NCI-H774 (cell line): Measurements from ENCODE around the gene NR2E3.

Experiments used
- DNase-seq: peaks from one replicate; lab custom pipeline; 2025; lab: John Stamatoyannopoulos, UW

NR2E3 gene

DNA sequence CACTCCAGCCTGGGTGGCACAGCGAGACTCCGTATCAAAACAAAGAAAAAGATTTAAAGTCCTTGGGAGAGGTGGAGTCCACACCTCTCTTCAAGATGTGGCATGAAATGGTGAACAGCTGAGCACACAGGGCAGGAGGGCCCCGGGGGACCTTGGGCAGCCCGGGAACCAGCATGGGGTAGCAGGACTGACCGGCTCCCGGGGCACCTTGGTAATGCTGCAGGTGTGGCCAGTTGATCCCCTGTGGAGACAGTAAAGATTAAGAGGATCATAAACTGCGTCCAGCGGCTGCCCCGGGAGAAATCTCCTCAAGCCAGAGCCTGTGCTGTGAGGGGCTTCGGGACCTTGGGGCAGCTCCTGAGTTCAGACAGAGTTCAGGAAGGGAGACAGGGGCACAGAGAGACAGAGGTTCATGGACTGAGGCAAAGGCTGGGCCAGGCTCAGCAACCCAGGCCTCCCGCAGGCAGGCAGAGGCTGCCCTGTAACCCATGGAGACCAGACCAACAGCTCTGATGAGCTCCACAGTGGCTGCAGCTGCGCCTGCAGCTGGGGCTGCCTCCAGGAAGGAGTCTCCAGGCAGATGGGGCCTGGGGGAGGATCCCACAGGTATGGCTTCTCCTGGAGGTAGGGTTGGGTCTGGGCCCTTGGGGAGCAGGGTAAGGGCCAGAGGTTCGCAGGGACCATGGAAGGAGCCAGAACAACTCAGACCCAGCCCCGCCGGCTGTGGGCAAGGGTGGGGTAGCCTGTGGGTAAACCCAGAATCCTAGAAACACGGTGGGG, at the start of gene NR2E3:
Gene NR2E3, plus strand, starts transcription at position 299 of the 780 bp plus-strand sequence. Its CDS starts 190 bp downstream, at position 489.
- no peak for DNase-seq

DNA sequence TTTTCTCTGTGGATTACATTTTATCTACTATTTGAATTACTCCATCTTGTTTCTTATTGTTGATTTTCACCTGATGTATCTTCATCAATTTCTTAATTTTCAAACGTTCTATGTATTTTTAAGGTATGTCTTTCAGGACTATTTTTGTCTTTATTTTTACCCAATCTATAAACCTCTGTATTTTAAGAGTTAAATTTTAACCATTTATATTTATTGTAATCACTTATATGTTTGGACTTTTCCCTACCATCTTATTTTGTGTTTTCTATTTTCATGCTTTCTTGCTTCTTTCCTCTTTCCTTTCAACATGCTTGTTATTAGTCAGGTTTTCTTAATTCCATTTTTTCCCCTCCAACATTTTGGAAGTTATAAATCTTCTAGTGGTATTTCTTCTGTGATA, 49.5 kb upstream of the NR2E3 start:
- no peak for DNase-seq

DNA sequence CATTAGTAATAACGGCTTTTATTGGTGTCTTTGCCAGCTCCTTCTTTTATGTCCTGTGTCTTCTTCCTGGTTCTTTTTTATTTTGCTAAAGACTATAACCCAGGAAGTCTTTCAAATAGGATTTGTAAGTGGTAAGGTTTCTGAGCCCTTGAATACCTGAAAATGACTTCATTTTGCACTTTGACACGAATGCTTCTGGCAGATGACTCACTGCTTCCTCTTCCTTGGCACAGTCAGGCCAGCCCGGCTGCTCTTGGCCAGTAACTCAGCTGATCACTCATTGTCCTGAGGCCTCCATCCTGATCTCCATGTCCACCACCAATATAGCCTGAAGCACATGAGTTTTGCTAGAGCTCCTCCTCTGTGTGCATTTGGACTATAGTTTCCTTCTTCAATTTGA, 48.7 kb upstream of the NR2E3 start:
- no peak for DNase-seq

DNA sequence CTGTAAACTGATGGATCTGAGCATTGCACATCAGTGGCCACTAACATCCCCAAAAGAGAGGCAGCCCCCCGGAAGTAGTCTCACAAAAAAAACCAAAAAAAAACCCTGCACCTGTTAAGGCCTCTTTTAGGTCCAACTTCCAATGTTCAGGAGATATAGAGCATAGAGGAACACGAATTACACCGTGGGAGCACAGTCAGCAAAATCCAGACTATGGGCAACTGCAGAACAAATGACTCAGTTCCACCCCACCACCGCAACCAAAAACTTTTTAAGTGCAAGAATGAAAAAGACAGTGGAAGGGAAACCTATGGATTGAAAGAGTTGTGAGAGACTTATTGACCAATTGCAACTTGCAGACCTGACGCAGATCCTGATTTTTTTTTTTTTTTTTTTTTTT, 42.2 kb upstream of the NR2E3 start:
- no peak for DNase-seq

DNA sequence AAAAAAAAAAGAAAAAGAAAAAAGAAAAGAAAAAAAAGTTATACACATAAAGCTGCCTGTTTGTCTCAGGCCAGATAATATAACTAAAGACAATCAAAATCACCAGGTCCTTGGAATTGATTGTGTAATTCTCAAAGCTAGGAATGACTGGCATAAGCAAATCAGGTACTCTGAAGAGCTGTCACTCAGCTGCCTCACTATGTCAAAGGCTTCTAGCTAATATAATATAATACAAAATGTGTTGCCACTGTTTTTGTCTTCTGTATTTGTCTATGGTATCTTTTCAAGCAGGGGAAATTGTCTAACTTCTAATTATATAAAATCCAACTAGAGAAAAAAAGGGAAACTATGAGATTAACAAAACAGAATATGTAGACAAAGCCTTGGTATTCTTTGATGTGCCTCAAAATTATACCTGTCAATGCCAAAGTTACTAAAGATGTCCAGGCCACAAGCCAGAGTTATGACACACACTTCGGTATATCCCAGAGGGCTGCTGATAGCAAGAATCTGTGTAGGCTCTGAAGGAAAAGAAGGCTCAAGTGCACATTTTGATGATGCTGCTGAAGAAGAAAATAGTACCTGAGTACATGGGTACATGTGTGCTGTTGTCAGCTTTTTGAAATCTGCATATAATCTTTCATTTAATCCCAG, 37.0 kb upstream of the NR2E3 start:
- DNase-seq: no peak

DNA sequence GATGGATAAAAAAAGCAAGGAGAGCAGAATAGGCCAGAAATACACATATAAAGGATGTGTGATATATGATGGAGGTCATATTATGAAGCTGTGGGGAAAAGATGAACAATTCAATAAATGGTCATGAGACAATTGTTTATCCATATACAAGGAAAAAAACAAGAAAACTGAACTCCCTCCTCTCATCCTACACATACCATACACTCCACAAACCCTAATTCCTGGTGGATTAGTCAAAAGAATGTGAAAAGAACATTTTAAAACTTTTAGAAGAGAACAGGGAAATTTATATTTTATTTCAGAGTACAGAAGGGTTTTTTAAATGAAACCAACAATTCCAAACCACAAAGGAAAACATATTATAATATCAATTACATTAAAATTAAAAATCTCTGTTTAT, 34.5 kb upstream of the NR2E3 start:
- no peak for DNase-seq

DNA sequence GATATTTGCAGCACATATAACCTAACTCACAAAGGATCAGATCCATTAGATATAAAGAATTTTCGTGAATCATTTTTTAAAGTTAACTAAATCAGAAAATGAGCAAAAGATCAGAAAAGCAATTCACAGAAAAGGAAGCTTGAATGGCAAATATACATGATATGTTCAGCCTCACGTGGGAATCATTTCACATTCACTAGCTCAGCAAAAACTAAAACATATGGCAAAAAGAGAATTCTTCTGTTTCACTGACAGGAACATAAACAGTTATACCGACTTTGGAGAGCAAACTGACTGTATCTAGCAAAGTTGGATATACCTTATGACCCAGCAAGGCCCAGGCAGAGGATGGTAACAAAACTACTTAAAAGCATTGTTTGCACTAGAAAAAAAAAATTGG, 34.0 kb upstream of the NR2E3 start:
- DNase-seq: no peak

DNA sequence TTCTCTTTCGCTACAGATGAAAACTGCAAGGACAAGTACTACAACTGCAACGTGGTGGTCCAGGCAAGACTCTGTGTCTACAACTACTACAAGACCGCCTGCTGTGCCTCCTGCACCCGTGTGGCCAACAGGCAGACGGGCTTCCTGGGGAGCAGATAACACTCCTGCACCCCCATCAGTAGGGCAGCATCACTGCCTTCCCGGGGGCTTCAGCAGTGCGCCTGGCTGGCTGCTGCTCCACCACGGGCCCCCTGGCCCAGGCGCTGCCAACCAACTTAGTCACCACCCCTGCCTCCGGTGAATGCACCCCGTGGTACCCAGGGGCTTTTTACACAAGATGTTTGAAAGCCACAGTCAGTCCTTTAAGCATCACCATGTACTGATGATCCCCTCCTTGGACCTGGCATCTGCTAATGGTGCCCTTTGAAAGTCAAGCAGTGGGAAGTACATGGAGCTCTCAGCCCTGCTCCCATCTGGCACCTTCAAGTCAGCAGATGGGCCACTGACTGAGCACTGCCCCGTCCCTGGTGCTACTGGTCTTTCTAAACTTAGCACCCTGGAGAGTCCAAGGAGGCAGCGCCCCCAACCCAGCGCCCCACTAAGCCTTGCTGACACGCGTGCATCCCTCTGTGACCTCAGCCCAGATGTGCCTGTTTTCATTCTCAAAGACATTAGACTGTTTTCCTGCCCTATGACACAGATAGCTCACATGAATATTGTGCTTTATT, 33.0 kb upstream of the NR2E3 start:
- DNase-seq: no peak

DNA sequence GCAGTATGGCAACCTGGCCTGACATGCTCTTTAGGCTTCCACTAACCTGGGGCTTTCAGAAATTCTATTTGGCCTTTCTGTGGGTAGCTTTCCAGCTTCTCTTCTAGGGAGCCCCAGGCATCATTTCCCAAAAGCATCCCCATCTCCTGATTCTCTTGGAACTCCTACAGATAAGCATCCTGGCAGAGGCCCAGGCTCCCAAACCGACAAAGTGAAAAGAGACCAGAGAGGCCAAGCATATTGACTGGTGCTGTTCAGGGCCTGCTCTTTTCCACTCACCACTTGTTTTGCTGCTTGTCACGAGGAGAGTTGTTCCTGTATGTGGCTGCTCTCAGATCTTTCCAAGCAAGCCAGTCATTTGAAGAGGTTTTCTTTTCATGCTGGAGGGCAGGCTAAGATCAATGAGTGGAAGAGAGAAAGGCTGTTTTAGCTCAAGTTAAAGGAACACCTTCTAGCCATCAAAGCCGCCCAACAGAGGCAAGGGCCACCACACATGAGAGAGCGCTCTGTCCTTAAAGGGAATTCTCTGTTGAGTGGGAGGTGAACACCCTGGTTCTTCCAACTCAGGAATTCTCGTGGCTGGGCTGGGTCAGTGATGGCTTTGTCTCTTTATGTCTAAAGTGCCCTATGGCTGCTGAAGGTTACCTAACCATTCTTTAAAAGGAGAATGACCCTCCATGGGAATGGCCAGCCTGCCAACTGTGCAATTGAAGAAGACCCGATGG, 31.1 kb upstream of the NR2E3 start:
- no peak for DNase-seq

DNA sequence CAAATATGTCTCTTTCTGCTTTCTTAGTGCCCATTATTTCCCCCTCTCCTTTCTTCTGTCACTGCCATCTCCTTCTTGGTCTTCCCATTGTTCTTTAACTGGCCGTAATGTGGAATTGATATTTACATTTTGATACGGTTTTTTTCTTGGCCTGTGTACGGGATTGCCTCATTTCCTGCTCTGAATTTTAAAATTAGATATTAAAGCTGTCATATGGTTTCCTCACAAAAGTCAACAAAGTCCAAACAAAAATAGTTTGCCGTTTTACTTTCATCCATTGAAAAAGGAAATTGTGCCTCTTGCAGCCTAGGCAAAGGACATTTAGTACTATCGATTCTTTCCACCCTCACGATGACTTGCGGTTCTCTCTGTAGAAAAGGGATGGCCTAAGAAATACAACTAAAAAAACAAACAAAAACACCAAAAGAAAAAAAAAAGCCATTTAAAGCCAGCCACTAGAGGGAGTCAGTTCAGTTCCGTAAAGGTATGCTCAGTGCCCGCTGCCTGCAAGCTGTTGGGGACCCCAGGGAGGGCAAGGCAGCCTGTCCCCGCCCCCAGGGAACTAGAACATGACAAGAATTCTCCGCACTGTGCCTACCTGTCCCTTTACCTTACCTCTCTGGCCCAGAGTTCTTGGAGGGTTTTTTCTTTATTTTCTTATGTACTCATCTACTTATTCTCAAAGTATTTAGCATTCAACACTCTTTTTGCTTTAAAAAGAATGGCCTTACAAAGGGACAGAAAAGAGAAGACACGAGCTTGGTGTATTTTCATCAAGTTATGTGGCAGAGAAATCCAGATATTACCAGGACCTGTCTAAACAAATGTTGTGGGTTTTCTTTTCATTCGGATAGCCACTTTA, 30.0 kb upstream of the NR2E3 start:
- DNase-seq: peak; percentile 28

DNA sequence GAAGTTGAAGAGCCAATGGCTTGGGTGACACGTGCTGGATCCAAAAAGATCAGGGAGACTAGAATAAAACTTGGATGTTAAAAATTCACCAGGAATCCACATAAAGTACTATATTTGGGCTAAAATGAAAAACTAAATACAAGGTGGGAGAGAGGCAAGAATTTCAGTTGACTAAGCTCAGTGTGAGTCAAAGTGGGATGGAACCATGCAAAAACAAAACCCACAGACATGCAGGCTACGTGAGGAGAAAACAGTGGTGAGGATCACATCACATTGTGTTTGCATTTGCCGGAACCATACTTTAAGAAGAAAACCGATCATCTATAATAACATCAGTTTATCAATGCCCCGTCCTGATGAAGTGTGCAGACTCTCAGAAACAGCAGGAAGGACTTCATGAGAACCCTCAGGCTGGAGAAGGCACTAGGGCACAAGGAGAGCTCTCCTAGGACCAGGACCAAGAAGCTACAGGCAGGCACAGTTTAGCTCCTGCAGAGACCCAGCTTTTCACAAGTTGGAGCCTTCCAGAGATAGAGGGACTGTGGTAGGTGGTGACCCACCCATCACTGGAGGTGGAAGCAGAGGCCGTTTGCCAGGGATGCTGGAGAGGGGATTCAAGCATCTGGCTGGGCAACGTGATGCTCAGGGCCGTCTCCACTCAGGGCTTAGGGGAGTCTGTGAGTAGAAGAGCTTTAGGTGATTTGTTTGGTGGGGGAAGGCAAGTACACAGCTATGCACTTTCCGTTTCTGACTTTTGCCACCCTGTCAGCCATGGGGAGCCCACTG, 29.0 kb upstream of the NR2E3 start:
- no peak for DNase-seq

DNA sequence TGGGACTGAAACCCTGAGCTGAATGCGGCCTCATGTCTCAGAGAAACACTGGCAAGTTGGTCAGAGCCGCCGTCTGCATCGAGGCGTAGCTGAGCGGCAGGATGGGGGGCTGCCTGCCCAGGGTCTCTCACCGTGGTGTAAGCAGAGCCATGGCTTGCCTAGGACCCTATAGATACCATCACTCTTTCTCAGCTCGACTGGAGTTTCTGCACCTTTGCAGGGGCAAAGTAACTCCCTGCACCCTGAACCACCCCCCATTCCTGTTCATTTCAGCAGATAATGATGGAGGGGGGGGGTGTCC, 28.4 kb upstream of the NR2E3 start:
- DNase-seq: no peak

DNA sequence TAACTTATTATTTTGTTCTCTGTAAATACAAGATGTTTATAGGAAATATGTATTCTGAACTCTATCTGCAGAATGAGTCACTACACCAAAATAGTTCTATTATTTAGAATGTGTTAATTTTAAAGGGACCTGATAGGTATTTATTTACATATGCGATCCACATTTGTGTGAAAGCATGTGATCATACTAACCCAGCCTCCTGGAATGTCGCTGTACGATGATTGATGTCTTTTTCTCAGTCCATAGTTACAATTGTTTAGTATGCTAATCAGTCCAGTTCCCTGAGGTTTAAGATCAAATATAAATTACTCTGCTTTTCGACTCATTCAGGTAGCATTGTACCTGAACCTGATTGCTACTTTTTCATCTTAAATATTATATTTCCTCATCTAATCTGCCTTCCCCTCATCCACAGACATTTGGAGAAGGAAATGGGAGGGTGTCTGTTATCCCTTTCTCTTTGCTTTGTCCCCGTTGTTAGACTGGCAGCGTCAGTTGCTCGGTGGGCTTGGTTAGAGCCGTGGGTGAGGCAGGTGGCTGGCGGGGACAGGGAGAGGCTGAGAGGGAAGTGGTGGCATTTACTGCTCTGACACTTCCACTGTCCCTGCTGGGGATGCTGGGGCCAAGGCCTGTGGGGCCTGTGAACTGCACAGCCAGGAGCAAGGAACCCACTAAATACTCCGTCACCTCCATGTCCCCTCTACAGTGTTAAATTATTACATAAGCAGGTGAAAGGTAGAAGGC, 27.8 kb upstream of the NR2E3 start:
- DNase-seq: no peak

DNA sequence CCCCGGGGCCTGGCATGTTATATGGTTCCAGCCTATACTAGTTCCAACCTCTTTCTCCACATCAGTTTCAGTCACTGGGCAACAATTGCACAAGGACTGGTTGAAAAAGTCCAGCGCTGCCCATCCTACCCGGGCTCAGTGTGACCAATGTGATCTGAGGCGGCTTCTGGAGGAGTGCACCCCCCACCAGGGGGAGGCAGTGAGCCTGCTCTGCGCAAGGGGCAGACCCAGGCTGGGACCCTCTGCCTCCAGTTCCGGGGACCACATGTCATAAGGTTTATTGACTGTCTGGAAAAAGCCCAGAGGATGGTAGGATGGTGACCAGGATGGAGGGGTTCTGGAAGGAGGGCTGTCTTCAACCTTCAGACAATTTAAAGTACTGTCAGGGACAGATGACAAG, 25.6 kb upstream of the NR2E3 start:
- no peak for DNase-seq

DNA sequence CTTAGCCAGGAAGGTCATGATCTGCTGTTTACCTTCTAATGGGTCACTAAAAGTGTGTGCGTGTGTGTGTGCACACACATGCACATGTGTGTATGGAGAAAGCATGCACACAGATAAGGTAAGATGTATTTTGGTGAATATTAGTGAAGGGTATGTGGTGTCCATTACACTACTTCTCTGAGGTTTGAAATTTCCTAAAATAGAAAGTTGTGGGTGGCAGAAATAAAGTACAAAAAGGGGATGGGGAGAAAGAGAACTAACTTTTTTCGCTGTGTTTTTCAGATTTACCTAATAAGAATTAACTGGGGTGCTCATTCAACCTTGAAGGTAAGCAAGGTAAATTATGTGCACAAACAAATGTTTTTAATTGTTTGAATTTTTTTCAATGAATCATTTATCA, 24.4 kb upstream of the NR2E3 start:
- no peak for DNase-seq

DNA sequence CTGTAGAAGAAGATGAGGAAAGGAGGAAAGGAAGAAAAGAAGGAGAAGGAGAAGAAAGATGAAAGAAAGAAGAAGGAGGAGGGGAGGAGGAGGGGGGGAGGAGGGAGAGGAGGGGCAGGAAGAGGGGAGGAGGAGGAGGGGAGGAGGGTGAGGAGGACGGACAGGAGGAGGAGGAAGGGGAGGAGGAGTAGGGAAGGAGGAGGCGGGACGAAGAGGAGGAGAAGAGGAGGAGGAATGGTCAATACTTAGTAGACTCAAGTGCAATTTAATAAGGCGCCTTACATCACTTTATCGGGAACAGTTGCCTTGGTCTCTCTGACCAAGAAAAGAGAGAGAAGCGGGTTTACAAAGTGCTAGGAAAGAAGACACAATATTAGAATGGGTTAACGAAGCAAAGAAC, 23.7 kb upstream of the NR2E3 start:
- no peak for DNase-seq

DNA sequence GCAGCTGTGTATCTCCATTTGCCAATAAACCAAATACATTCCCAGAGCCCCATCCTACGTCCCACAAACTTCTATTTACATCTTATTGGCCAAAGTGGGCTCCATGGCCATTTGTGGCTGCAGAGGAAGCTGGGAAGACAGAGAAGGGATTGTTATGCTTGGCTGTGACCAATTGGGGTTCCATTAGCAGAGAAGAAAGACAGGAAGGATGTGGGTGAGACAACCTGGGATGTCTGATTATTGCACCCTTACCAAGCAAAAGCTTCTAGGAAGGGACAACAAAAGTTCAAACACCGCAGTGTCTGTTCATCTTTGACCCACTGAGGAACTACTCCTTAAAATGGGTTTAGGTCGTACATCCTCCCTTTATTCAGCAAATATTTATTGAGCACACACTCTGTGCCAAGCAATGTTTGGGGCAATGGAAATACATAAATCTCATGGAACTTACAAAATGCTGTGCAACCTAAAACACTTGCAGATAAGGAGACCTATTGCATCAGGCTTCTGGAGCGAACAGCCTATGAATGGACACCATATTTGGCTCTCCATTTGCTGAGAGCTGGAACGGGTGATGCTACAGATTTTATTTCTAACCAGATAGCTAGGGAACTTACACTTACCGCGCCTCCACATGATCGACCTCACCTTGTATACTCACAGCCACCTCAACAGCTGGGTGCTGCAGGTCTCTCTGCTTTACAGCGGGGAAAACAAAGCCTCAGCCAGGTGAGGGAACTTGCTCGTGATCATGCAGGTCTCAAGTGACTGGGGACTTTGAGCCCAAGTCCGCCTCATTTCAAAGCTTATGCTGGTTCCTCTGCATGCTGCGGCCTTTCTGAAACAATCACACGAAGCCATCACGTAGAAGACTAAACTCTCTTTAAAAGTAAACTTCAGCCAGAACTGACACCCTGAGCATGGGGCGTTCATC, 21.4 kb upstream of the NR2E3 start:
- DNase-seq: no peak

DNA sequence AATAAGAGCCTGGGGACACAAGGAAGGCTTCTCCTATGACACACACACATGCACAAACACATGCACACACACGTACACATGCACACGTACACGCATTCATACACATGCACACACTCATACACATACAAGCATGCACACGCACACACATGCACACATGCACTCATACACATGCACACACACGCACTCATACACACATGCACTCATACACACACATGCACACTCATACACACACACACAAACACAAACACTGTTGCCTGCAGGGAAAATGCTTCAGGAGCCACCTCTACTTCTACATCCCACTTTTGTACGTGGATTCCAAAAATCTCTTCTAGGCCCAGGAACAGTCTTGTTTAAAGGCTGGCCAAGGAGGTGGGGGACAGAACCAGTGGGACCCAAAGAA, 20.7 kb upstream of the NR2E3 start:
- DNase-seq: no peak

DNA sequence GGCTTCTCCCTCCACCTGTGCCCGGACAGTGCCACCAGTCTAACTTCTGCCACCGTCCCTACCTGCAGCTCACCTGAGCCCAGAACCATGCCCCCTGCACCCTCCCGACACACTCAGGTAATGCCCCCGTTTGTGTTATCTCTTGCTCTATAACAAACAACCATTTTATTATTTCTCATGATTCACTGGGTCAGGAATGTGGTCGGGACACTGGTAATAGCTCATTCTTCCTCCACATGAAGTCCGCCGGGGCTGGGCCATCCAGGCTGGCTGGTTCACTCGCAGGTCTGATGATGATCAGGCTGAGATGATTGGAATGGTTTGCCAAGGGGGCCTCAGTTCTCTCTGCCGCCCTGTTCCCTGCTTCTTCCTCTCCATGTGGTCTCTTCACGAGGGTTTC, 20.3 kb upstream of the NR2E3 start:
- no peak for DNase-seq
